ENCODE results near the gene COG7. TPM values are rescaled to one million over a fixed set of nuclear protein-coding genes. Genes with fewer than 3 reads are reported as not detected.

Gene COG7
- total RNA-seq (2022) (28.2 and 29.4 TPM in 2 replicates), Bru-seq, nascent RNA (percentile 69 among the genes with signal in this experiment), BruChase-seq, experiment 1, labeled RNA remaining after a 6-hour chase (percentile 78 among the genes with signal in this experiment), BruChase-seq, experiment 2, labeled RNA remaining after a 2-hour chase (percentile 84 among the genes with signal in this experiment)
- long read RNA-seq, transcript COG7-201 (17 exons, 2,926 nt): major isoform, 33 of 41 reads
- long read RNA-seq, partial matches to known transcripts: 2 of 41 reads
- long read RNA-seq, other reads (novel, unspliced or antisense): 6 of 41 reads

- peak; percentile 95 for DNase-seq
- H3K27me3 Mint-ChIP-seq (ENCODE audit: unreplicated experiment): no peaks in the 10 kb centered on the region
- H3K4me3 Mint-ChIP-seq (ENCODE audit: low read depth, unreplicated experiment): peak within 1 kb of the TSS; percentile 94
- peak within 1 kb of the TSS; percentile 92 for H3K27ac Mint-ChIP-seq (ENCODE audit: unreplicated experiment)
- TSS peak; percentile 48 for BruUV-seq (replicated peaks)
- TF ChIP-seq CTCF (IDR thresholded peaks at IDR 0.05; ENCODE audit: unreplicated experiment): no peak
- H3K36me3 Mint-ChIP-seq (ENCODE audit: insufficient read depth, unreplicated experiment): peaks cover 40% of the 10 kb centered on the region
- no peaks in the 10 kb centered on the region for H3K9me3 Mint-ChIP-seq (ENCODE audit: low read depth, unreplicated experiment)
- intact Hi-C loops (cut with micrococcal nuclease; ENCODE audit: unreplicated experiment): no loop called here
- CTCF ChIA-PET: interaction anchor here (1.6 to 1.7 kb wide), 2 partner anchors 17 to 52 kb away, joined by 4 to 6 read pairs; no protein-coding TSS in a partner anchor
- H3K4me1 Mint-ChIP-seq (ENCODE audit: low read depth, unreplicated experiment): peaks cover 42% of the 10 kb centered on the region
Observed at GRCh38 chr16:23452572-23453337, at the start of gene COG7. TSS of gene COG7 (minus strand) at chr16:23453189. CDS start at chr16:23452994, 195 bp downstream.

GRCh38 chr16:23502466-23502865 is 49.5 kb upstream of the COG7 start:
- DNase-seq: no peak
- no TSS peak for BruUV-seq (replicated peaks)
- CTCF ChIA-PET: interaction anchor here (0.5 kb wide), 1 partner anchor 14 kb away, joined by 4 read pairs; no protein-coding TSS in a partner anchor
- peaks cover under 1% of the 10 kb centered on the region for H3K36me3 Mint-ChIP-seq (ENCODE audit: insufficient read depth, unreplicated experiment)
- H3K4me1 Mint-ChIP-seq (ENCODE audit: low read depth, unreplicated experiment): peaks cover 38% of the 10 kb centered on the region
- TF ChIP-seq CTCF (IDR thresholded peaks at IDR 0.05; ENCODE audit: unreplicated experiment): no peak
- no peak overlapping the region for H3K4me3 Mint-ChIP-seq (ENCODE audit: low read depth, unreplicated experiment)
- no peaks in the 10 kb centered on the region for H3K27me3 Mint-ChIP-seq (ENCODE audit: unreplicated experiment)
- H3K9me3 Mint-ChIP-seq (ENCODE audit: low read depth, unreplicated experiment): no peaks in the 10 kb centered on the region
- intact Hi-C loops (cut with micrococcal nuclease; ENCODE audit: unreplicated experiment): loop anchor here (10.0 kb wide), 1 partner anchor 318 kb away; the partner anchor contains the start of gene SCNN1G
- H3K27ac Mint-ChIP-seq (ENCODE audit: unreplicated experiment): no peak overlapping the region

GRCh38 chr16:23501291-23501690 is 48.3 kb upstream of the COG7 start:
- Mint-ChIP-seq H3K27me3 (ENCODE audit: unreplicated experiment) (no peaks in the 10 kb centered on the region), H3K36me3 (ENCODE audit: insufficient read depth, unreplicated experiment) (peaks cover 5% of the 10 kb centered on the region), H3K4me1 (ENCODE audit: low read depth, unreplicated experiment) (peaks cover 34% of the 10 kb centered on the region), H3K4me3 (ENCODE audit: low read depth, unreplicated experiment) (no peak overlapping the region), H3K9me3 (ENCODE audit: low read depth, unreplicated experiment) (no peaks in the 10 kb centered on the region), H3K27ac (ENCODE audit: unreplicated experiment) (no peak overlapping the region)
- TF ChIP-seq CTCF (IDR thresholded peaks at IDR 0.05; ENCODE audit: unreplicated experiment): no peak
- BruUV-seq (replicated peaks): no TSS peak
- no peak for DNase-seq
- CTCF ChIA-PET: no interaction called here
- intact Hi-C loops (cut with micrococcal nuclease; ENCODE audit: unreplicated experiment): loop anchor here (10.0 kb wide), 1 partner anchor 316 kb away; the partner anchor contains the start of gene SCNN1G

- Mint-ChIP-seq H3K27ac (ENCODE audit: unreplicated experiment) (no peak overlapping the region), H3K4me1 (ENCODE audit: low read depth, unreplicated experiment) (peaks cover 29% of the 10 kb centered on the region), H3K4me3 (ENCODE audit: low read depth, unreplicated experiment) (no peak overlapping the region), H3K9me3 (ENCODE audit: low read depth, unreplicated experiment) (no peaks in the 10 kb centered on the region), H3K36me3 (ENCODE audit: insufficient read depth, unreplicated experiment) (peaks cover 5% of the 10 kb centered on the region), H3K27me3 (ENCODE audit: unreplicated experiment) (no peaks in the 10 kb centered on the region)
- DNase-seq: no peak
- TF ChIP-seq CTCF (IDR thresholded peaks at IDR 0.05; ENCODE audit: unreplicated experiment): no peak
- CTCF ChIA-PET: no interaction called here
- no TSS peak for BruUV-seq (replicated peaks)
- intact Hi-C loops (cut with micrococcal nuclease; ENCODE audit: unreplicated experiment): loop anchor here (10.0 kb wide), 1 partner anchor 316 kb away; the partner anchor contains the start of gene SCNN1G
Observed at GRCh38 chr16:23500862-23501225, 47.9 kb upstream of the COG7 start.
